Smooth muscle cell (in vitro differentiated cells): Measurements from ENCODE around the gene LEFTY1. TPM values are rescaled to one million over a fixed set of nuclear protein-coding genes. Genes with fewer than 3 reads are reported as not detected.

Experiments used
- DNase-seq: peaks from one replicate; lab custom pipeline; 2025; ENCODE audit not compliant: unreplicated experiment; lab: John Stamatoyannopoulos, UW
- H2AFZ ChIP-seq: fragments of 200-600 bp; sonication (generic); 2 replicates; pipeline ENCODE4 v1.6.0; 2016; ENCODE audit warnings: antibody characterized with exemption, low read depth, mild to moderate bottlenecking
- H3F3A ChIP-seq: fragments of 200-600 bp; sonication (generic); 2 replicates; pipeline ENCODE4 v1.6.0; 2017; ENCODE audit warnings: antibody characterized with exemption, low read depth
- H3K27ac ChIP-seq: fragments of 200-600 bp; sonication (generic); 2 replicates; pipeline ENCODE4 v1.5.1; 2016; ENCODE audit warnings: low read depth, mild to moderate bottlenecking
- H3K27me3 ChIP-seq: fragments of 200-600 bp; sonication (generic); 2 replicates; pipeline ENCODE4 v1.6.1; 2016; ENCODE audit warnings: low read depth, mild to moderate bottlenecking
- H3K36me3 ChIP-seq: fragments of 200-600 bp; sonication (generic); 2 replicates; pipeline ENCODE4 v1.5.1; 2016; ENCODE audit warnings: low read depth
- H3K4me1 ChIP-seq: fragments of 200-600 bp; sonication (generic); 2 replicates; pipeline ENCODE4 v1.5.1; 2016; ENCODE audit warnings: low read depth
- H3K4me2 ChIP-seq: fragments of 200-600 bp; sonication (generic); 2 replicates; pipeline ENCODE4 v1.6.0; 2016; ENCODE audit warnings: mild to moderate bottlenecking
- H3K4me3 ChIP-seq: fragments of 200-600 bp; sonication (generic); 2 replicates; pipeline ENCODE4 v1.5.1; 2016; ENCODE audit warnings: mild to moderate bottlenecking
- H3K79me2 ChIP-seq: fragments of 200-600 bp; sonication (generic); 2 replicates; pipeline ENCODE4 v1.6.0; 2016; ENCODE audit warnings: low read depth, mild to moderate bottlenecking
- H3K9ac ChIP-seq: fragments of 200-600 bp; sonication (generic); 2 replicates; pipeline ENCODE4 v1.6.0; 2016; ENCODE audit warnings: low read depth
- H3K9me3 ChIP-seq: fragments of 200-600 bp; sonication (generic); replicated peaks from 2 replicates; pipeline ENCODE4 v1.5.1; 2016; ENCODE audit warnings: low read depth
- H4K20me1 ChIP-seq: fragments of 200-600 bp; sonication (generic); 2 replicates; pipeline ENCODE4 v1.6.0; 2016; ENCODE audit warnings: low read depth
- CTCF ChIP-seq: fragments of 200-600 bp; sonication (generic); IDR thresholded peaks from 2 replicates; pipeline ENCODE4 v1.5.1; 2017; ENCODE audit warnings: borderline replicate concordance, mild to moderate bottlenecking, antibody characterized with exemption; ENCODE audit not compliant: insufficient read depth, poor library complexity, severe bottlenecking
- WGBS: methylation state at CpG from one replicate; pipeline ENCODE4 v1.1.7; 2016; ENCODE audit warnings: low lambda C conversion rate; 5-methylcytosine and 5-hydroxymethylcytosine counted together
- polyA plus RNA-seq: library from polyadenylated mRNA; unstranded; fragments of >200 nt; fragmentation: Nextera tagmentation; extraction: Ambion mirVana; gene quantifications from 2 replicates; pipeline ENCODE4 v1.2.1, GENCODE V29; 2016
- total RNA-seq: library from RNA; depleted of rRNA; stranded (reverse); fragments of >200 nt; gene quantifications from 2 replicates; pipeline ENCODE4 v1.2.3, GENCODE V29; 2014

LEFTY1 gene
- total and polyA plus RNA-seq, 2 experiments from 2014 or later = not detected

DNA sequence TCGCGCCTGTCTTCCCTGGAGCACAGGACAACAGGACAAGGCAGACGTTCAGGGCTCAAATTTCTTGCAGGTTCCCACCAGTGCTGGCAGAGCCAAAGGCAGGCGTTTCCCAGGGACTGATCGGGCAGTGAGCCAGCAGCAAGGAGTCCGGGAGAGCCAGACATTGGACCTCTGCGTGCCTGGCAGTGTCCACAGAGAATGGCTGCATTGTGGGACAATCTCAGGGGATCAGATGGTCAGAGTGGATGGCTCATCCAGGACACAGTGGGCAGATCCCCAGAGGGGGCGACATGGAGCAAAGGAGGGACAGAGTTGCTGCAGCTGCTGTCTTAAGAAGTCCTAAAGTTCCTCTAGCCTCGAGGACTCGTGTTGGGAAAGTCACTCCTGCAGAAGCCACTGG is 11.4 kb downstream of the LEFTY1 start:
- no peak overlapping the region for H3K4me3 ChIP-seq
- no peak overlapping the region for H3K4me2 ChIP-seq
- H2AFZ ChIP-seq = no peak overlapping the region
- no peaks in the 10 kb centered on the region for H3K4me1 ChIP-seq
- DNase-seq = peak; percentile 7
- H3K27ac ChIP-seq = no peak overlapping the region
- peaks cover 3% of the 10 kb centered on the region for H3K79me2 ChIP-seq
- no peaks in the 10 kb centered on the region for H3K36me3 ChIP-seq
- no peaks in the 10 kb centered on the region for H3K27me3 ChIP-seq
- H3K9me3 ChIP-seq = no peaks in the 10 kb centered on the region
- peak; percentile 35 for TF ChIP-seq CTCF
- H3K9ac ChIP-seq = no peak overlapping the region
- peaks cover 53% of the 10 kb centered on the region for H4K20me1 ChIP-seq
- 66% methylated on average over 10 of the region's 10 CpGs for WGBS
- no peaks in the 10 kb centered on the region for H3F3A ChIP-seq

DNA sequence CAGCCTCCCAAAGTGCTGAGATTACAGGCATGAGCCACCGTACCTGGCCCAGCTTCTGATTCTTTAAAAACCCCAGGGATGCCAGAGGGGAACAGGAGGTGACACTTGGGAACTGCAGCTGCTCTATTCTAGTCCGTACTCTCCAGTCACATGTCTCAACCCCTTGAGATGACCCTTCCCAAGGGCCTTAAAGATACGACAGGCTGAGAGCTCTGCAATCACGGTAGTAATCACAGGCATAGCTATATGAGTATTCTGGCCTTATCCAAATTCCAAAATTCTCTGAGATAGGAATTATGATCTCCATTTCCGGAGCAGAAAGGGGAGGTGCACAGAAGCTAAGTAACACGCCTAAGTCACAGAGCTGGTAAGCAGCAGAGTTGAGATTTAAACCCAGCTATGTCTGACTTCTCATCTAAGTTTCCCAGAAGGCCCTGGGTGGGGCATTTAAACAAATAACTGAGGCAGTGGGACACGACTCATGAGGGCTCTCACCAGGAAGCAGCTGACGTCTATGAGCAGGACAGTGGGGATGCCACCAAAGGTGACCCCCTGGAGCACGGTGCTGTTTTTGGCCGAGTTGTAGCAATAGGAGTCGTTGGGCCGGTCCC is 11.9 kb downstream of the LEFTY1 start:
- Histone ChIP-seq H3K27ac (no peak overlapping the region), H3F3A (no peaks in the 10 kb centered on the region), H3K9ac (no peak overlapping the region), H3K4me1 (no peaks in the 10 kb centered on the region), H2AFZ (no peak overlapping the region), H3K9me3 (no peaks in the 10 kb centered on the region), H3K4me2 (no peak overlapping the region), H4K20me1 (peaks cover 53% of the 10 kb centered on the region), H3K4me3 (no peak overlapping the region), H3K36me3 (no peaks in the 10 kb centered on the region), H3K79me2 (peaks cover 3% of the 10 kb centered on the region), H3K27me3 (no peaks in the 10 kb centered on the region)
- TF ChIP-seq CTCF = no peak
- 92% methylated on average over 12 of the region's 12 CpGs for WGBS
- no peak for DNase-seq

GRCh38 chr1:225875044-225875815 is 13.7 kb downstream of the LEFTY1 start:
- Histone ChIP-seq H3K4me1 (no peaks in the 10 kb centered on the region), H3K36me3 (no peaks in the 10 kb centered on the region), H4K20me1 (peaks cover 47% of the 10 kb centered on the region), H3K9me3 (no peaks in the 10 kb centered on the region), H3K27me3 (no peaks in the 10 kb centered on the region), H2AFZ (no peak overlapping the region), H3F3A (no peaks in the 10 kb centered on the region), H3K27ac (peak overlapping the region; percentile 79), H3K79me2 (peaks cover 1% of the 10 kb centered on the region), H3K9ac (peak overlapping the region; percentile 21), H3K4me2 (no peak overlapping the region), H3K4me3 (no peak overlapping the region)
- TF ChIP-seq CTCF = no peak
- no peak for DNase-seq
- WGBS = 77% methylated on average over 11 of the region's 12 CpGs
